SKM-1 treated with dmso at 0.1 percent for 144 hours (cell line): Measurements from ENCODE around the gene NOL12.
A peak's percentile ranks its signal among the peaks of the same experiment; 100 is the strongest.

Source experiments
- DNase-seq: peaks from one replicate; lab custom pipeline; 2025; ENCODE audit not compliant: unreplicated experiment; lab: John Stamatoyannopoulos, UW

The NOL12 gene

DNA sequence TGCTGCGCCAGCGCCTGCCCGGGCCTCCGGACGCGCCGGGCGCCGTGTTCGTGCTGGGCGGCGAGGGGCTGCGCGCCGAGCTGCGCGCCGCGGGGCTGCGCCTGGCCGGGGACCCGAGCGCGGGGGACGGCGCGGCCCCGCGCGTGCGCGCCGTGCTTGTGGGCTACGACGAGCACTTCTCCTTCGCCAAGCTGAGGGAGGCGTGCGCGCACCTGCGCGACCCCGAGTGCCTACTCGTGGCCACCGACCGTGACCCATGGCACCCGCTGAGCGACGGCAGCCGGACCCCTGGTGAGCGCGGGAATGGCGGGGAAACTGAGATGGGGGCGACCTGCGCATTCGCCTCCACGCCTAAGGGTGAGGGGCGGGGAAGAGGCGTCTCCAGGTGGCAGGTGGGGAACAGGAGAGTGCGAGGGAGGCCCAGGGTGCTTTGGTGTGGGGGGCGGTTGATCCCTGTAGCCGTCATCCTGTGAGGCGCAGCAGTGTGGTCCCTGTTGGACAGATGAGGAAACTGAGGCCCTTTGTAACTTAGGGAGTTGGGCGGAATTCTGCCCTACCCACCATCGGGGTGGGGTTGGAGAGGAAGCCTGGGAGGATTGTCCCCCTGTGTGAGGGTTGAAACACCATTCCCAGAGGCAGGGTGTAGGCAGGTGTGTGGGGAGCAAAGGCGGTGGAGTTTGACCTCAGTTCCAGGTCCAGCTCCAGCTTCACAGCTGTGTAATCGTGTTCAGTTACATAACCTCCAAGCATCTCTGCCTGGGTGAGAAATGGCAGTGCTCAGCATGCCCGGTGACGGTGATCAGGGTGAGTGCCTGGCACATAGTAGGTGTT, 26.9 kb upstream of the NOL12 start:
- no peak for DNase-seq

DNA sequence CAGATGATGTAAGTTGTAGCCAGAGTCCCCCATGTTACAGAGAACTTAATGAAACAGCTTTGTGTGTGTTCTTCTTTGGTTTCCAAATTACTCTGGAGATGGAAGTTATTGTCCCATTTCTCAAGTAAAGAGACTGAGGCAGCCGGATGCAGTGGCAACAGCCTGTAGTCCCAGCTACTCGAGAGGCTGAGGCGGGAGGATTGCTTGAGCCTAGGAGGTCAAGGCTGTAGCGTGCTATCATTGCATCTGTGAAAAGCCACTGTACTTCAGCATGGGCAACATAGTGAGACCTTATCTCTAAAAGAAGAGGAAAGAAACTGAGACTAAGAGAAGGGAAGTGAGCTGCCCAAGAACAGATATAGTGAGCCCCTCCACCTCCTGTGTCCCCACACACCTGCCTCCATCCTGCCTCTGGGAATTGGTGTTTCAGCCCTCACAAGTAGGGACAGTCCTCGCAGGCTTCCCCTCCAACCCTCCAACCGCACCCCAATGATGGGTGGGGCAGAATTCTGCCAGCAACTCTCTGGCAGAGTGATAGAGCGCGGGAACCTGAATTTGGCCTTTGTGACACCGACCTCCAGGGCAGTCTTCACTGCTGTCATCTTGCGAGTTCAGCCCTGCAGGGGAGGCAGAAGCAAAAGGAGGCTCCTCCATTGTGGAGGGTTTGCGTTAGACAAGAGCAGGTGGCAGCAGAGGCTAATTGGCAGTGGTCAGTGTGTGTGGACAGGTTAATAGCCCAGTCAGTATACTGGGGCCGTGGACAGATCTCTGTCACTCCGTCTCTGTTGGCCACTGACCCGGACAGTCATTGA, 26.0 kb upstream of the NOL12 start:
- DNase-seq, result no peak

DNA sequence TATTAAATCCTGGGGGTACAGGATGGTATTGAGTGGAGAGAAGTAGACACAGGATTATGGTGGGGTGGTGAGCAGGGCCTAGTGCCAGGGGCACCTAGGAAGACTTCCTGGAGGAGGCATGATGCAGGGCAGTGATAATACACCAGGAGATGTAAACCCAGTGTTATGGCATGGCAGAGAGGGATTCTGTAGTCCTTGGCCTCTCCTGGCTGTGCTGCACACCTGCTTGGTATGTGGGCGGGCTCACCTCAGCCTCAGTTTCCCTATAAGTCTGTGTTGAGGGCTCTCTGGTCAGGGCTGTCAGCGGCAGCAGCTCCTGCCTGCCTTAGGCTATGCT, 25.5 kb upstream of the NOL12 start:
- no peak for DNase-seq

DNA sequence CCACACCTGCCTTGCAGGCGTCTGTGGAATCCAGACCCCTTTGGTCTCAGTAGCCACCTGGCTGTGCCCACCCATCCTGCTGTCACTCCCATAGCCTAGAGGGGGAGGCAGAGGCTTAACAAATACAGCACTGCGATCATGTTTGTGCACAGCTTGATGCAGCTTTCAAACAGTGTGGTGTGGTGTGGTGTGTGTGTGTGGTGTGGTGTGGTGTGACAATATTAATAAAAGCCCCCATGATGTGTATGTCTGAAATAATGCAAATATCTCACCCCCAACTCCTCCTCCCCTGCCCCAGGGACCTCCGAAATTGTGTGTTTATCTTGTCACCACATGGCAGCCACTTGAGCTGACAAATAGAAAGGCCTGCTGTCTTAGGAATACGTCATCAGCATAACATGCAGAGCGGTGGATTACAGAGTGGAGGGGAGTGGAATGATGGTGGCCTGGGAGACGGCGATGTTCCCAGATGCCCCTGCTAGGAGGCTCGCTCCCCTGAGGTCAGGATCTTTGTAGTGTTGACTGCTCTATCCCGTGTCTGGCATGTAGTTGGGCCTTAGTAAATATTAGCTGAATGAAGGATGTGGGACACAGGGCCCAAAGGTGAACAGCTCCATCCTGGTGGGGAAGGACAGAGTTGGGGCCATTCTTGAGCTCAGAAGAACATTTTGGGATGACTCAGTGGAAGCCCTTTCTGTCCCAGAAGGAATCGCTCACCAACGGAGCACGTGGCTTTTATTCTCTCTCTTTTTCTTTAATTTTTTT, 24.8 kb upstream of the NOL12 start:
- no peak for DNase-seq

DNA sequence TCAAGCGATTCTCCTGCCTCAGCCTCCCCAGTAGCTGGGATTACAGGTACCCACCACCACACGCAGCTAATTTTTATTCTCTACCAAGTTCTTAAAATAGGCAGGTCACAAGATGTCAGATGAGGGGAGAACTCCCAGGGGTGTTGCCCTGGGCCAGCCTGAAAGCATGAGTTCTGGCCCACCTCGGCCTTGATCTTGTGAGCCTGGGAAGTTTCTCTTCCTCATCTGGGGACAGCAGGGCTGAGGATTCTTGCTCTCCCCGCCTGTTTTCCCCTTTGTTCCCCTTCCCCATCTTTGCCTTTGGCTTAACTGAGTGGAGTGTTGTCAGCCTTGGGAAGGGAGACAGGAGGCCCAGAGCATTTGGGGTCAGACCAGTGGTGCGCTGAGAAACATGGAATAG, 24.1 kb upstream of the NOL12 start:
- no peak for DNase-seq

DNA sequence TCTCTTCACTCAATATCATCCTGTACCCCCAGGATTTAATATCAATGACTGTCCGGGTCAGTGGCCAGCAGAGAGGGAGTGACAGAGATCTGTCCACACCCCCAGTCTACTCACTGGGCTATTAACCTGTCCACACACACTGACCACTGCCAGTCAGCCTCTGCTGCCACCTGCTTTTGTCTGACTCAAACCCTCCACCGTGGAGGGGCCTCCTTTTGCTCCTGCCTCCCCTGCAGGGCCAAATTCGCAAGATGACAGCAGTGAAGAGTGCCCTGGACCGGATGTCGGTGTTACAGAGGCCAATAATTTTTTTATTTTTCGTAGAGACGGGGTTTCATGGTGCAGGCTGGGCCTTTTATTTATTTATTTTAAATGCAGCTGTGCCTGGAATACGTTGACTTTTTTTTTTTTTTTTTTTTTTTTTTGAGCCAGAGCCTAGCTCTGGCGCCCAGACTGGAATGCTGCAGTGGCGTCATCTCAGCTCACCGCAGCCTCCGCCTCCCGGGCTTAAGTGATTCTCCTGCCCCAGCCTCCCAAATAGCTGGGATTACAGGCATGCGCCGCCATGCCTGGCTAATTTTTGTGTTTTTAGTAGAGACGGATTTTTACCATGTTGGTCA, 22.5 kb upstream of the NOL12 start:
- DNase-seq, result no peak

DNA sequence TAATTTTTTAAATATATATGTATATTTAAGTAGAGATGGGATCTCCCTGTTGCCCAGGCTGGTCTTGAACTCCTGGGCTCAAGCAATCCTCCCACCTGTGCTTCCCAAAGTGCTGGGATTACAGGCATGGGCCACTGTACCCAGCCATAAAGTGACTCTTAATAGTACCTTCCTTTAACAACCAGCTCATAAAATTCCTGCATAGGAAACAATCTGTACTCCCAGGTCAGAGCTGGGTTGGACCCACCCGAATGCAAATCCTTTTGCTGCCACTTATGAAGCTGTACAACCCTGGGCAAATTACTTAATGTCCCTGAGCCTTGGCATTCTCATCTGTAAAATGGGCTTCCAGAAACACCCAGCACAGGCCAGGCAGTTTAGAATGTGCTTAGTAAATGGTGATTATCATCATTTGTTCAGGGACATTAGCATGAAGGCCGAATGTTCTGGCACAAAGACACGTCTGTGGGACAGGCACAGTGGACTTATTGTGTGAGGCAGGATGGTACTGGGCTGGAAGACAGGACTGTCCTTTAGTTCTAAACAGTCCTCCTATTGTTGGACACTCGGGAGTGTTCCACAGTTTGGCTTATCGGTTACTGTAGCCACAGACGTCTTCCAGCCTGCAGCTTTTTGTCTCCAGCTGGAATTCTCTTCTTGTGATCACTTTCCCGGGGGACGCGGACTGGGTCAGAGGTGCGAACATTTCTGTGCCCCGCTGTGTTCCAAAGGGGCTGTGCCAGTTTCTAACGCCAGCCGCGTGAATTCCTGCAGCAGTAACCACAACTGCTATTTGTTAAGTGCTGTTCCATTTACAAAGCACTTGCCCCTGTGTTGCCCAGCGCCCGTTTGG, 21.7 kb upstream of the NOL12 start:
- no peak for DNase-seq

DNA sequence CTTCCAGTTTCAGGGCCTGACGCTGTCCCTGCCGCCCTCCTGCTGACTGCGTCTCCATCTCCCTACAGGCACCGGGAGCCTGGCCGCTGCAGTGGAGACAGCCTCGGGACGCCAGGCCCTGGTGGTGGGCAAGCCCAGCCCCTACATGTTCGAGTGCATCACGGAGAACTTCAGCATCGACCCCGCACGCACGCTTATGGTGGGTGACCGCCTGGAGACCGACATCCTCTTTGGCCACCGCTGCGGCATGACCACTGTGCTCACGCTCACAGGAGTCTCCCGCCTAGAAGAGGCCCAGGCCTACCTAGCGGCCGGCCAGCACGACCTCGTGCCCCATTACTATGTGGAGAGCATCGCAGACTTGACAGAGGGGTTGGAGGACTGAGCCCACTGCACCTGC, 20.7 kb upstream of the NOL12 start:
- DNase-seq, result no peak

DNA sequence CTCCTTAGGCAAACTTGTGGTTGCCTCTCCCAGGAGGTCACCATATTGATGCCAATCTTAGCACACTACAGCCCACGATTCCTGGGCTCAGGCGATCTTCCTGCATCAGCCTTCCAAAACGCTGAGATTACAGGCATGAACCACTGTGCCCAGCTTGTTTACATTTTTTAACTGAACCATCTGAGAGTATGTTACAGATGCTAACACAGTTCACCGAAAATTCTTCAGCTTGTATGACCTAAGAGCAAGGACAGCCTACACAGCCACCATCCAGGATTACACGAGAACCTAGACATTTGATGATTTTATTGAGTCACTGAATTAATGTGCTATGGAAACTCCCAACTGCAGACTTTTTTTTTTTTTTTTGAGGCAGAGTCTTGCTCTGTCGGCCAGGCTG, 16.6 kb upstream of the NOL12 start:
- DNase-seq, result no peak

DNA sequence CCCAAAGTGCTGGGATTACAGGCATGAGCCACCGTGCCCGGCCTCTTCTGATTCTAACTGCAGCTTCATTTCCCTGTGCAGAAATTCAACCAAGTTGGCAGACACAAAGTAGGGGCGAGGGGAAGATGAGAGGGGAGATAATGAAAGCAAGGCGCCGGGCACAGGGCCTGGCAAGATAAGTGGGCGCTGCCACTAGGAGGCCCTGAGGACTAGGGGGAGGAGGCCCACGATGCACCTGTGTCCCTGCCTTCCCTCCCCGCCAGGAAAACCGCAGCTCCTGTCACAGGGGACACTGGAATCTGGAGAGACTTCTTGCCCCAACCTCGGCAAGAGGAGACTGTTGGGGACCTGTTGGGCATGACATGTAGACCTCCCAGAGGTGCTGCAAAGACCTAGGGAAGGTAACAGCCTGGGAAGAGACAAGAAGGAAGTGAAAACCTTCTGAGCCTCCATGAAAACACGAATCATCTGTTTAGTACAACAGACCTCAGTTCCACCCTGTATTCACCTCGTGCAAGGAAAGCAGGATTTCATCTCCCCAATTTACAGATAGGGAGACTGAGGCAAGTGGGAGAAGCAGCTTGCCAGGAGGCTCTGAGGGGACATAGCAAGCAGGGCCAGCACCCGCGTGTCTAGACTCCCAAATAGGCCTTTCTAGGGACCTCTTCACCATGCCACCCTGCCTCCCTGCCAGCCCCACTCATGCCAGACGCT, 13.8 kb upstream of the NOL12 start:
- DNase-seq, result no peak

DNA sequence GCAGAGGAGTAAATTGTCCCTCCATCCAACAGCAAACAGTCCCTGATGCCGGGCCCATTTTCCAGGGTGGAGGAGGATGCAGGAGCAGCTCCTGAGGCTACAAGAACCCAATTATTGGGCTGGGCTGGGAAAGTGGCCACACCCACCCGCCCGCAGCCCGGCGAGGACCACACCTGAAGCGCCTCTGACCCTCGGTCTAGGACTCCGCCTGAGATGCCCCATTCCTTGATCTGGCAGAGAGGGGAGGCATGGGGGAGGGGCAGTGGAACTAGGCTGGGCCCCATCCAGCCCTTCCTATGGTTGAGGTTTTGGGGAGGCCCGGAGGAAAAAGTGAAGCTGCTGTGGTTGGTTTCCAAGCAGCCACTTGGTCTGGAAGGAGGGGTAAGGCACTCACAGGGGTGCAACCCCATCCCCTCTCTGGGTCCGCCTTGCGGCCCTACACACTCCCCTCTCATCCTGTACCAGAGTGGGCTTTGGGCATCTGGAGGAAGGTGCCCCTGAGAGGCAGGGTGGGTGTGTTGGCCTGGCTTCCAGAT, 13.2 kb upstream of the NOL12 start:
- no peak for DNase-seq

DNA sequence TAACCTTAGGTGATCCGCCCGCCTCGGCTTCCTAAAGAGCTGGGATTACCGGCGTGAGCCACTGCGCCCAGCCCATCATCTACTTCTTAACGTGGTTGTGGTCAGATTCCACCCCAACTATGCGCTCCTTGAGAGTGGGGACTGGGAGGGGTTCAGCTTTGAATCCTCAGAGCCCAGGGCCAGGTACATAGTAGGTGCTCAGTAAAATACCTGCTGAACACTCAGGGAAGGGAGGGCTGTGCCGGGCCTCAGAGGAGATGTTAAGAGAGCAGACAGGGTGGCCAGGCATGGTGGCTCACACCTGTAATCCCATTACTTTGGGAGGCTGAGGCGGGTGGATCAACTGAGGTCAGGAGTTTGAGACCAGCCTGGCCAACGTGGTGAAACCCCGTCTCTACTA, 11.9 kb upstream of the NOL12 start:
- no peak for DNase-seq

DNA sequence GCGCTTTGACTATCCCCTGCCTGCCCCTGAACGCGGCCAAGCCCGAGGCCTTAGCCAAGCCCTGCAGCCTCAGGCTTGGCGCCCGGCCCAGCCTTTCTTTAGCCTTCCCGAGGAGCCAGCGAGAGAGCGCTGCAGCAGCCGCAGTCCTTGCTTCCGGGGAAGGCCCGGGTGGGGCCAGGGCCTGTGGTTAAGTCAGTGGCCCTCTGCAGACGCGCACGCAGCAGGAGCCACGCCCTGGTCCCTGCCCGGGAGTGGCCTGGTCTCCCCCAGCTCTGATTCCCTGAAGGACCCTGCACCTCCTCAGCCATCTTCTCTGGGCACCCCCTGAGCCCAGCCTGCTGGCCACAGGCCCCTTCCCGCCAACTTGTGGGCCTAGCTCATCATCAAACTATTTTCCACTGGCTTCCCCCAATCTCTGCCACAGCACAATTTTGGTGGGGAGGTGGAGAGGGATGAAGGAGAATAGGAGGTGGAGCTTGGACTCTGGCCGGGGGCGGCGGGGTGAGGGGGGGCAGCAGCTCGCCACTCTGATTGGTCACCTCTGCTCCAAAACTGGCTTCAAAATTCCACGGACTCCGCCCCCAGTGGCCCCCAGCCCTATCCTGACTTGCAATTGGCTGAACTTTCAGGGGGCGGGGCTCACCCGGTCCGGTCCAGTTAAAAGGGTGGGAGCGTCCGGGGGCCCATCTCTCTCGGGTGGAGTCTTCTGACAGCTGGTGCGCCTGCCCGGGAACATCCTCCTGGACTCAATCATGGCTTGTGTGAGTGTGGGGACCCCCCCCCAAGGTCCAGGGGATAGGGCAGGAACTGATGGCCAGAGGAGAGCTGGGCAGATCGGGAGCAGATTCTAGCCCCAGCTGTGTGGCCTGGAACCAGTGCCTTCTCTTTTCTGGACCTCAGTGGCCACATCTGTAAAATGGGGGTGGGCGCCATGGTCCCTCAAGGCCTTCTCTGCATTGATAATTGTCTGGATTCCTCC, 10.9 kb upstream of the NOL12 start, which contains the start of gene LGALS1:
Gene LGALS1, plus strand, starts transcription at position 686 of the 979 bp plus-strand sequence. Its CDS starts 67 bp downstream, at position 753.
- peak; percentile 60 for DNase-seq

DNA sequence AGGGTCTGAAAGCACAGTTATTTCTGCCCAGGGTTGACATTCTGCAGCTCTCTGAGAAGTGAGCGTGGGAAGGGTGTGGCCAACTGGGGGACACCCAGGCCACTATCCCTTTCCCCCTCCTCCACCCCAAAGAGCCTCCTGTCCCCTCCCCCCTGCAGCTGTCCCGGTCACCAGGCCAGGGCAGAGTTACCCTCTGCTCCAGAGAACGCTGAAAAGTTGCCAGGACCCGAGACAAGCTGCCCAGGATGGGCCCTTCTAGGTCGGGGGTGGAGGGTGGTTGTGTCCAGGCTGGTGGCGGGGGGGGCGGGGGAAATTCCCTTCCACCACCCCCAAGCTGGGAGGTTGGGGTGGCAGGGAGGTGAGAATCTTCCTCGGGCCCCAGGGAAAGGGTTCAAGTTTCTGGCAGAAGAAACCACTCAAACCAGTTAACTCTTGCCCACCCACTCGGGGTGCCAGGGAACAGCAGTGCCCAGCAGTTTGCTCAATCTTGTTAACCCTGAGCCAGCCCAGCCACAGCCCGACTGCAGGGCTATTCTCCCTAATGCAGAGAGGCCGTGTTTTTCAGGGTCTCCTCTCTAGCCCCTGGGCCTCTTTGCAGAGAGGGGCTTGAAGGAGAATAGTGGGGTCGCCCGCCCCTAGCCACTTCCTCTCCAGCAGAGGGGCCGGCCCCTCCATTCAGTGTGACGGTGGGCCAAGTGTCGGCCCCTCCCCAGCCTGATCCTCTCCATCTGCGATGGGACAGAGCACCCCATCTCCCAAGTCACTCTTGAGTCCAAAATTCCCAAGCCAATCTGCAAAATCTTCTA, 10.0 kb upstream of the NOL12 start:
- DNase-seq, result no peak

DNA sequence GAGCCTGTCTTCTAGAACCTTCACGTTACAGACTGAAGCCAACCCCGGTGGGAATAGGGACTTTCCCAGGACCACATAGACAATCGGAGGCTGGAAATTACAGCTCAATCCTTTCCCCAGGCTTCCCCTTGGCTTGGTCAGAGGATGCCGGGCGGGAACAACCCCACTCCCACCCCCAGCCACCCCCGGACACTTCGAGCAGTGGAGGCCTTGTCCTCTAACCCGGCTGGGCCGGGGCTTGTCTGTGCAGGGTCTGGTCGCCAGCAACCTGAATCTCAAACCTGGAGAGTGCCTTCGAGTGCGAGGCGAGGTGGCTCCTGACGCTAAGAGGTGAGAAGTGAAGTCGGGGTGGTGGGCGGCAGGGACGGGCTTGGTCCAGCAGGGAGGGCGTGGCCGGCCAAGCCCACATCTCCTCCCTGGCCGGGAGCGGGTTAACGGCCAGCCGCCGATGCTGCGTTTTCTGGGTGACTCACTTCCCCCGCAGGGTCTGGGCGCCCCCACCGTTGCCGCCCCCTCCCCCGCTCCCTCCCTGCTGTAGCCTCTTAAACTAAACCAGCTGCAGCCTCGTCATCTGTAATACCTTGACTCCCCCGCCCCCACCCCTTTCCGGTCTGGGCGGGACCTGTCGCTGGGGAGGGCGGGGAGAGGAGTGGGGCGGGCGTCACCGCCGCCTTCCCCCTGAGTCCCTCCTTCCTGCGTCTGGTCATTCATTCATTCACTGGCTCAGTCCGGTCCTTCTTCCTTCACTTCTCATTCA, 9.2 kb upstream of the NOL12 start:
- peak; percentile 87 for DNase-seq

DNA sequence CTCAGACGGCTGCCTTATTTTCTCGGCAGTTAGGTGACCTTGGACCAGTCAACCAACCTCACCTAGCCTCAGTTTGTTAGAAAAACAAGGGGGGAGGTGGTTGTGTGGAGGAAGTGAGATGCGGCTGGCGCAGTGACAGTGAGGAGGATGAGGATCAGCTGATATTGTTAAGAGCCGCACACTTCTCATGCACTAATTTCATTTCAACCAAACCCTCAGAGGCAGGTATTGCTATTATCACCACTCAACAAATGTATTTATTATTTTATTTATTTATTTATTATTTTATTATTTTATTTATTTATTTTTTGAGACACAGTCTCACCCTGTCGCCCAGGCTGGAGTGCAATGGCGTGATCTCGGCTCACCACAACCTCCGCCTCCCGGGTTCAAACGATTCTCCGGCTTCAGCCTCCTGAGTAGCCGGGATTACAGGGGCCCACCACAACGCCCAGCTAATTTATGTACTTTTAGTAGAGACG, 8.6 kb upstream of the NOL12 start:
- no peak for DNase-seq

DNA sequence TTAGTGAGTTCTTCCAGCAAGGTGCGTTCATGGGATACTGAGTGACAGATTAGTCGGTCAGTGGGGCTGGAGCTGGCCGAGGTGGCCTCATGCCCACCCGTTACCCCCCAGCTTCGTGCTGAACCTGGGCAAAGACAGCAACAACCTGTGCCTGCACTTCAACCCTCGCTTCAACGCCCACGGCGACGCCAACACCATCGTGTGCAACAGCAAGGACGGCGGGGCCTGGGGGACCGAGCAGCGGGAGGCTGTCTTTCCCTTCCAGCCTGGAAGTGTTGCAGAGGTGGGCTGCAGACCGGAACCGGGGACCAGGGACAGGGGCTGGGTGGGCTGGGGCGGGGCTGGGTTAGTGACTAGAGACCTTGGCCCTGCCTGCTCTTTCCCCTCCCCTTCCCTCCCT, 7.8 kb upstream of the NOL12 start:
- no peak for DNase-seq
